Kidney tubule cell (primary cell): ENCODE results near the gene GAS2L2.

Experiments
- DNase-seq: peaks from one replicate; pipeline ENCODE4 v3.0.0-alpha.2; 2018; ENCODE audit warnings: low spot score

The GAS2L2 gene

DNA sequence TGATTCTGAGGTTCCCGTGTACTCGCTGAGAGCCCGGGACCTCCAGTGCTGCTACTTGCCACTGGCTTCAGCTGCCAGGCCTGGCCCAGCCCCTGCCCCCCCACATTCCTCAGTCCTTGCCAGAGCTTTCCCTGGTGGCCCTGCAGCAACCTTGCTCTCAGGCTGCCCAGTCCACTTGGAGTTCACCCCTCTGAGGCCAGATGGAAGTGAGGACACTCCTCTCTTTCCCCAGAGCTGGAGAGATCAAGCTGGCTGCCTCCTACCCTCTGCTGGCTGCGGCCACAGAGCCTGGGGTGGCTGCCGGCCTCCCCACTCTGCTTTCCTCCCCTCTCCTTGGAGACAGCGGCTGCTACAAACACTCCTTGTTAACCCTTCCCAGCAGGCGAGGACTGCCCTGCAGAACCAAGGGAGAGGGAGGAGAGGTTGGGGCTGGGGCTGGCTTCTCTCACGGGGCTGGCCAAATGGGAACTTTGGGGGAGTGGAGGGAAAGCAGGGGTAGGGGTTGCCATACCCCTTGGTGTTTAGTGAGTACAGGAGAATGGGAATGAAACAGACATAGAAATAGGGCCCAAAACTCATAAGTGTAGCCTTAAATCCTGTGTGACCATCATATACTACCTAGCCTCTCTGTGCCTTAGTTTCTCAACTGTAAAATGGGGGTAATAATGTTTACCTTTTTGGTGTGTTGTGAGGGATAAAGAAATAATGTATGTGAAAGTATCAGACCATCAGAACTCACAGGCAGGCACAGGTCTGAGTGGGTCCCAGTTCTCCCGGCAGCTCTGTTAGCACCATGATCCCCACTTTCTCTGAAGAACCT lies at the start of gene GAS2L2:
Gene GAS2L2 (minus strand): TSS at position 295 of the 820 bp plus-strand sequence. CDS start 389 bp downstream, outside the sequence.
- DNase-seq, result no peak

DNA sequence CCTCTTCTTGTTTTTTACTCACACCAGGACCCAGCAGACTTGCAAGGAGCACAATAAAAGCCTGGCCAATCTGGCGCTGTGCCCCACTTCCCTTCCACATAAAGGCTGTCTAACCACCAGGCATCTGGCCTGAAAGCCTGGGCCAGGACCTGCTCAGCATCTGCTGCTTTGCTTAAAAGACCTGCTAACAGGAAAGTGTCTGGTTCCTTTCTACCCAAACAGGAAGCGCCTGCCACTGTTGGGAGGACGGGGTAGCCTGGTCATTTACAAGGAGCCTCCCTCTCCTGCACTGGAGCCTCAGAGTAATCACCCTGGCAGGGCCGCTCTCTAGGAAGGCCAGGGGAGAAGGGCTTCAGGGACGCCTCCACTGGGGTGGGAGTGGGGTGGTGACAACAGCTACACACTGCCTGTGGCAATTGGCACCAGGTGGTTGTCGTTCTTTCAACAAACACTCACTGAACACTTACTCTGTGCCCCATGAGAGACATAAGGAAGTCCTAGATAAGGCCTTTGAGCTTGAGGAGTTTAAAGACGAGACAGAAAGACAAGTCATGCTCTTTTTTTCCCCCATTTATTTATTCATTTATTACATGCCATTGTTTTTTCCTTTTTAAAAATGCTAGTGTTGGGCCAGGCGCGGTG lies 48.7 kb upstream of the GAS2L2 start:
- no peak for DNase-seq

DNA sequence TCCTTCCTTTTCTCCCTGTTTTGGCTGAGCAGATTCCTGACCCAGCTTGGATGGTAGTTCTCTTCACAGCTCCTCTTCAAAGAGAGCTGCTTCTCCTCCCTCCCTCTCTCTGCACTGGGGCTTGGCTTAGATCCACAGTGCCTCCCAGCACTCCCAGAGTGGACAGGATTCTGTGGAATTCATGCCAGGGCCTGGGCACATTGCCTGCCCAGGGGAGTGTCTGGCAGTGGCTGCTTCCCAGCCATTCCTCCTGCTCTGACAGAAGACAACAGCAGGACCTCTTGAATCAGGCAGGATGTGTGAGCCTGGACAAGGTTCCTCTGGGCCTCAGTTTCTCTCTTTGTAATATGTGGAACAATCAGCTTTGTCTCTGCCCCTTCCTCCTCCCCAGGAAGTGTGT lies 46.9 kb upstream of the GAS2L2 start:
- peak; percentile 38 for DNase-seq

DNA sequence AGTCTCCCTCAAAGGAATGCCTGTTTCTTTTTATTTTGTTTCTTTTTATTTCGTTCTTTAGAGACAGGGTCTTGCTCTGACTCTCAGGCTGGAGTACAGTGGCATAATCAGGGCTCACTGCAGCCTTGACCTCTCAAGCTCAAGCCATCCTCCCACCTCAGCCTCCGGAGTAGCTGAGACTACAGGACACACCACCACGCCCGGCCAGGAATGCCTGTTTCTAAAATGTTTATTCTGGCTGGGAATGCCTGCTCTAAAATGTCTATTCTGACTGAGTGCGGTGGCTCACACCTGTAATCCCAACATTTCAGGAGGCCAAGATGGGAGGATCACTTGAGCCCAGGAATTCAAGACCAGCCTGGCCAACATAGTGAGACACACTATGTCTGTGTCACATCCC lies 44.9 kb upstream of the GAS2L2 start:
- no peak for DNase-seq

DNA sequence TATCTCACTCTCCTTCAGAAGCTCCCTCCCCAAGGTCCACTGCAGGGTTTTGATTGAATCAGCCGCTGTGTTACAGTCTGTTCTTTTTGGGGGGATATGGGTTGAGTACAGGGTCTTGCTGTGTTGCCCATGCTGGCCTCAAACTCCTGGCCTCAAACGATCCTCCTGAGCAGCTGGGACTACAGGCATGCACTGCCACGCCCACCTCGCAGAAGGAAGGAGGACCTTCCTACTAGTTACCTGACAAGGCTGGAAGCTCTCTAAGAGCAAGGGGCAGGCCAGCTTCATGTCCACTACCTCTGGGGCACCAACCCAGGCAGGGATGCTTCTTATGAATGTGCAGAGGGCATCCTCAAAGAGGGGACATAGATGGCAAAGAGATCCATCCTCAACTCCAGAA lies 44.3 kb upstream of the GAS2L2 start:
- no peak for DNase-seq

DNA sequence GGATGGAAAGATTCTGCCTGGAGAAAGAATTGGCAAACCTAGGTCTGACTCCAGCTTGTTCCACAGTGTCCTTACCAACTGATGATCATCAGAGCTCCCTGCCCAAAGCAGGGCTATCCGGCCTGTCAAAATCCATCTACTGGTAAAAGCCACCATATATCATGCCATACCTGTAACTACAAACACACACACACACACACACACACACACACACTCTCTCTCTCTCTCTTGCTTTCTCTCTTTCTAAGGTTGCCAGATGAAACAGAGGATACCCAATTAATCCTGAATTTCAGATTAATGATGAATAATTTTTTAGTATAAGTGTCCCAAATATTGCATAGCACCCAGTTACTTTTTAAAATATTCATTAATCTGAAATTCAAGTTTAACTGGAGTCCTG lies 43.9 kb upstream of the GAS2L2 start:
- no peak for DNase-seq

DNA sequence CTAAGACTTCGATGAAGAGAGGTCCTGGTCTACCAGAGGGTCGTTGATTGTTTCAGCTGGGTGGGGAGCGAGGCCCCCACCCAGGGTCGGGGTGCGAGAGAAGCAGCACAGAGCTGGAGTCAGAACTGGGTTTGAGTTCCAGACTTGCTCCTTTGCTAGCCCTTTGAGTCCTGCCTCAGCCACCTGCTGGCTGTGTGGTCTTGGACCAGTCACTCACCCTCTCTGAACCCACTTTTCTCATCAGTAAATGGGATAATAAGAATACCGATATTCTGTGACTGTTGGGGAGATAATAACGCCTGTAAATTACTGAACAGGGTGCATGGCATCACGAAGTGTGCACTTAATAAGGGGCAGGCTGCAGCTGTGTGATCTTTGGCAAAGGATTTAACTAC lies 42.8 kb upstream of the GAS2L2 start:
- DNase-seq, result no peak

DNA sequence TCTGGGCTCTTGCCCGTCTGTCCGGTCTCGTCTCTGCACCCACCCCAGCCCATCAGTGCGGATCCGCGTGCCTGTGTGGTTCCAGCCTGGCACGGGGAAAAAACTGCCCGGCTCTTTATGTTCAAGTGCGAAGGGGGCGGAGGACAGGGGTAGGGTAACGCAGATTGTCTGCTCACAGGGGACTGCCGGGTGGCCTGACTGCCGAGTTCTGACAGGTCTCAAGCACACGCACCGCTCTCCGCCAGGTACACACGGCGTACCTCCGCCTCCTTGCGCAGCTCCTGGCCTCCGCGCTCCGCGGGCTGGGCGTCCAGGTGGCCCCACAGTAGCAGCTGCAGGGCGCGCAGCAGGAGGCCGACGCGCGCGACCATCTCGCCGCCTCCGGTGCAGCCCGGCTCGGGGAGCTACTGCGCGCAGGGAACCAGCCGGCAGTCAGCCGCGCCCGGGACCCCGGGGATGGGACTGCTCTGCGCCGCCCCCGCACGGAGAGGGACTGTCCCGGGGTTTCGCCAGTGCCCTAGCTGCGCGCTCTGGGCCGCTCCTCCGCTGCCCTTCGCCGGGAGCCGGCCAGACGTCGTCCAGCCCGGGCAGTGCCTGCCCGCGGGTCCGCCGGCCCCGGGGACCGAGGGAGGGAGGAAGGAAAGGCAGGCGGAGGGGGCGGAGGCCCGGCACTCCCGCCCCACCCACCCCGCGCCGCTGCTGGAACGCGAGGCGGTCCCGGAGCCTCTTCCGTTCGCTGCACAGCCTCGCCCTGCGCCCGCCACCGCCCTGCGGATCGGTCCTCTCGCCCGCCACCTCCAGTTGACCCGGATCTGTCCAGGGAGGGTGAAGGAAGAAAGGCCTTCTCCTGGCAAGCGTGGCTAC lies 42.2 kb upstream of the GAS2L2 start, which contains the start of gene MMP28:
Gene MMP28 (minus strand): TSS at position 635 of the 864 bp plus-strand sequence. CDS start 264 bp downstream, at position 371.
- peak; percentile 35 for DNase-seq

DNA sequence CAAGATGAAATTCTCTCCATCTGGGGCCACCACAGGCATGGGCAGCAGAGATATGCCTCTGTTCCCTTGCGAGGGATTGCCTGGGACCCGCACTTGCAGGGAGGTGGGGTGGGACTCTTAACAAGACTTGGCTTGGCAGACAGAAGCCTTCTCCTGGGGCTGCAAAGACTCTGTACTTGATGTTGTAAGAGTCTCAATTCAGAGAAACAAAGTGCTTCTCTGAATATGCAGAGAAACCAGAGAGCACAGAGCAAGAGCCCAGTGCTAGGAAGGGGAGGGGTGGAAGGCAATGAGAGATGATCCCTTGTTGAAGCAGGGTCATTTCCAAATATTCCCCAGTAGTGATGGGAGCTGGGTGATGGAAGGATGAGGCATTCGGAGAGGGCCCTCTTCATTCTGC lies 40.2 kb upstream of the GAS2L2 start:
- DNase-seq, result no peak

DNA sequence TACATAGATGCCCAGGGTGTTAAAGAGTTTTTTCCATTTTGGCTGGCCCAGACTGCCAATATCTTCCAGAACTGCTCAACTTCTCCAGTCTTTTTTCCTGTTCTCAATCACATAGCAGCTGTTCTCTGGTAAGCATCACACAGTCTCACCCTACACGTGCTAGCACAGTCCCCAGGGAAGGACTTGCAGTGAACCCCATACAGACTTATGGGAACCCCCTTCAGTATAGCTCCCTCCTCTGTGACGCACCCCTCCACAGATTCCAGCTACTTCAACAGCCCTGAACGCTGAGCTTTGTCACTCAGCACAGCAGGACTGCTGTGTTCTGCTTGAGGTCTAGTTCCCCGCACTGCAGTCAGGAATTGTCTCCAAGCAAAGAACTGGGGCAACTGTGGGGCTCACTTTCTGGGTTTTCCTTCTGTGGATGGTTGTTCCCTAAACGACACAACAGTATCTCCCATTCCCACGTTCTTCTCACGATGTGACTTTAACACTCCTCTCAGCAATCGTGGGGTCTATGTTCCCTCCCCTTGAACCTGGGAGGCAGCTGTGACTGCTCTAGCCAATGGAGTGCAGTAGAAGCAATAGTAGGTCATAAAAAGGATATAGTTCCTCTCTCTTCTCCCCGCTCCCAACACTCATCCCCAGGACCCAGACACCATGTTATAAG lies 38.8 kb upstream of the GAS2L2 start:
- DNase-seq, result no peak

DNA sequence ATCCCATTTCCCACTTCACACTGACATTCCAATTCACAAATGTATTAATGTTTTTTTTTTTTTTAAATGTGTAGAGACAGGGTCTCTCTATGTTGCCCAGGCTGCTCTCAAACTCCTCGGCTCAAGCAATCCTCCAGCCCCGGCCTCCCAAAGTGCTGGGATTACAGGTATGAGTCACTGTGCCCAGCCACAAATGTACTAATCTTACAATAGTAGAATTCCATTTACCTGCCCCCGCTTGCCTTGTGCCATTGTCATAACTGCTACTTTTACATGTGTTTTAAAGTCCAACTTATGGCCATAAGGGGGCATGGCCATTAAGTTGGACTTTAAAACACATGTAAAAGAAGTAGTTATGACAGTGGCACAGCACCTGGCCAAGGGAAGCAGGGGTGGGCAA lies 37.8 kb upstream of the GAS2L2 start:
- DNase-seq, result no peak

DNA sequence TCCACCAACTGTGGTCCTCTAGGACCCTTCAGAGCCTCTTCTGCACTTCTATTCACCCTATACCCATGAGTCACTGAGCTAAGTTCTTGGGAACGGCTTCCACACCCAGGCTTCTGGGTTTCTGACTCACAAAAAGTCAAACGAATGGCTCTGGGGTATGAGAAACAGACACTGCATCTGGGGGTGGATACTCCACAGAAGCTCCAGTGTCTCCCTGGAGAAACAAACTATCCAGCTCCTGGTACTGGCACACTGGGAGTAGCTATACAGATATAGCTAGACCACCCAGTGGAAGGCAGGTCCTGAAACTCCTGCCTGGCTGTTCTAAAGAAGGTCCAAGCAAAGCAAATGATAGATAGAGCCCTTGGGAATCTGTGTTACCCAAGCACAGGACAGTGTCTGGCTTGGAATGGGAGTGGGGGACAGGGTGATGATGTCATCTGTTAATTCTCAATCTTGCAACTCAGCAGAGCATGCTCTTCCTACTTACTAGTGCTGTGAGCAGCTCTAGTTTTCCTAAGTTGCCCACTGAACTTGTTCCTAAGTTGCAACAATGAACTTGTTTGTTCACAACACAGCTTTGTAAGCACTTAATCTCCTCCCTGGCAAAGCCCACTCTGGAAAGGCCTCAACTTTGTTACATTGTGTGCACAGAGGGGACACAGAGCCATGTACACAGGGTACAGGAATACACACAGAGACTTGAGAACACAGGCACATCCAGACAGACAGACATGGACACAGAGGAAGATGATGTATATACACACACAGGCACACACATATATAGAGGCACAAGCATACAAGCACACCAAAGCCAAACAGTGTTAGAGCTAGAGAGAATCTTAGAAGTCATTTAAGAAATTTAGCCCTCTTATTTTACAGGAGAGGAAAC lies 35.7 kb upstream of the GAS2L2 start:
- DNase-seq, result peak; percentile 86

DNA sequence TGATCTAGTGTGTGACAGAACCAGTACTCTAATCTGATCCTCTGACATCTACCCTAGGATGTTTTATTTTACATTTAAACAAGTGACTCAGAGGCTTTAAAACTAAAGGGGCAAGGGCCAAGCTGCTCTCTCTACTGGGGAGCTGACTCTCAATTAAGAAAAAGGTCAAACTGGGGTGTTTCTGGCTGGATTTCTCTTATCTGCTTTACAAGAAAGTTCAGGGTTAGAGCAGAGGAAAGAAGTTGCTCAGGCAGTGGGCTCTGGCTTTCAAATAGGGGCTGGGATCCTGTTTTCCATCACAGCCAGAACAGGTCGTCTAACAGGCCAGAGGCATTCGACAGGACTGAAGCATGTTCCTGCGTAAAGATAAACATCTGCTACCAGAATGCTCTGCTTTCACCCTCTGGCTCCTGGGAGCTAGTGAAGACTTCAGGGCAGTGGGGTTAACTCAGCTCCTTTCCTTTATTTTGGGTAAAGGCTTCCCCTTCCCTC lies 33.9 kb upstream of the GAS2L2 start:
- DNase-seq, result no peak

DNA sequence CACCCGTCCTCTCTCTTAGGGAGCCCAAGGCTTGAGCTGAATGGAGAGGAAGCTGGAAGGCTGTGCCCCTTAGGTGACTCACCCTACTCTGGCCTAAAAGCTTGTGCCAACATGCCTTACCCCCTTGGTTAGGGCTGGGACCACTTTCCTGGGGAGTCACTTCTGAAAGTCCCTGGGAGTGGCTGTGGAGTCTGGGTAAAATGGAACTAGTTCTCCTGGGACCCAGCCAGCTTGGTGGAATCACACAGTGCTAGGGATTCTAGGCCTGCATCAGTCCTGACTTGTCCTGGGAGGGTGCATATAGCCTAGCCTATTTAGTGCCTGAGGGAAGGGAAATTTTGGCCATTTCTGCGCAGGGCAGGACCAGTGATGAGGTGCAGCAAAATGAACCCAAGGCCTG lies 31.9 kb upstream of the GAS2L2 start:
- no peak for DNase-seq

DNA sequence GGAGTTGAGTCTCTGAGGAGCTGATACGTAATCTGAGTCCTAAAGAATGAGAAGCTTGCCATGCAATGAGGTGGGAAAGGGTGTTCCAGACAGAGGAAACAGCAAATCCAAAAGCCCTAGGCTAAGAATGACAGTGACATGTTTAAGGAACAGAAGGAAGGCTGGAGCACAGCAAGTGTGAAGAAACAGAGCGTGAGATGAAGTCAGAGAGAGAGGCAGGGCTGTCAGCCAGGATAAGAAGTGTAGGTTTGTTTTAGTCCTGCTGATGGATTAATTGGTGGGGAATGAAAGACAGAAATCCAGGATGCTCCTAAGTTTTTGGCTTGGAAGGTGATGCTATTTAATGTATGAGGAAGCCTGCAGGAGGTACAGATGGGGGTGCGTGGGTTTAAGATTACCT lies 27.9 kb upstream of the GAS2L2 start:
- DNase-seq, result no peak

DNA sequence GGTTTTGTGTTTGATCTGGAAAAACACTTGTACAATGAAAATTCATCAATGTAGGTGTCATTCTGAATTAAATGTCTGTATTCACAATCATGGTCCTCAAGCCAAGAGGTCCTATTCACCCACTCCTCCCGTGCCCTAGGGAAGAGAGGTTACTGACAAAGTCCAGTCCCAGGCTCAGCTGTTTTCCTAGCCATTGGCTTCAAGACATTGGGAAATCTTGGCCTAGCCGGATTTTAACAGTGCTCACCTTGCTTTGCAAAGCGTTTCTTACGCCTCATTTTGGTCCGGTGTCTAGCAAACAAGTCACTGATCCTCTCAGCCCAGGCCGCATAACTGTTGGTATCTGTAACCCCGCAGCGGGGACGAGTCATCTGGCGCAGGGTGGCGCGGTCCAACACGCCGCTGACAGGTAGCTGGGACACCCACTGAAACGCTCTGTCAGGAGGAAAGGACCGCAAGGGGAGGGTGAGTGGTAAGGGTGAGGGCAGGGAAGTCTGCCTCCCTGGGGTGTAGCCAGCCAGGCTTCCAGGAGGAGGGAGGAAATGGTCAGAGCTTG lies 25.7 kb upstream of the GAS2L2 start:
- no peak for DNase-seq

DNA sequence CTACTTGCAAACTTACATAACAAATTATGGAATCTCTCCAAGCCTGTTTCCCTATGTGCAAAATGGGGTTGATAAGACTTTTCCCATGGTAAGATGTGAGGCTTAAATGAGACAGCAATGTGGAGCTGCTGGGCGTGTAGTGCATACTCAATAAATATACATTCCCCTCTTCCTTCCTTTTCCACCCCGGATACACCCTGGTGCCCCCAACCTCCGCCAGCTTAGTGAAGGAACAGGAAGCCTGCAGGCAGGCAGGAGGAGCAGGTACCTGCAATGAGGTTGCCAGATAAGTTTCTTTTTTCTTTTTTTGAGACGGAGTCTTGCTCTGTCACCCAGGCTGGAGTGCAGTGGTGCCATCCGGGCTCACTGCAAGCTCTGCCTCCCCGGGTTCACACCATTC lies 22.5 kb upstream of the GAS2L2 start:
- DNase-seq, result no peak

DNA sequence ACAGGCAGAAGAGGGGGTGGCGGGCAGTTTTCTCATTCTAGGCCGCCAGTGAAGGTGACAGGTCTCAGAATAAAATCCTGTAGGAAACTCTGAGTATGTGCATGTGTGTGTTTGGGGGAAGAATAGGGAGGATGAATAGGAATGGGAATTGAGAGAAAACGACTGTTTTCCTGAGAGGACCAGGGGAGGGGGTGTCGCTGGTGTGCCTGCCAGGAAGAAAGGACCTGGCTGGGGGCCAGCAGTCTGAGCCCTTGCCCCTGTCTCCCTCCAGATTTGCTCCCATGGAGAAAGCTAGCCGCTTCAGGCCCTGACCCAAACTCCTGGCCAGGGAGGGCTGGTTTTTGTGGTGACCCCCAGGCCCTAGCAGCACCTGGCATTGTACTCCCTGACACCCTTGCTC lies 22.0 kb upstream of the GAS2L2 start:
- no peak for DNase-seq

DNA sequence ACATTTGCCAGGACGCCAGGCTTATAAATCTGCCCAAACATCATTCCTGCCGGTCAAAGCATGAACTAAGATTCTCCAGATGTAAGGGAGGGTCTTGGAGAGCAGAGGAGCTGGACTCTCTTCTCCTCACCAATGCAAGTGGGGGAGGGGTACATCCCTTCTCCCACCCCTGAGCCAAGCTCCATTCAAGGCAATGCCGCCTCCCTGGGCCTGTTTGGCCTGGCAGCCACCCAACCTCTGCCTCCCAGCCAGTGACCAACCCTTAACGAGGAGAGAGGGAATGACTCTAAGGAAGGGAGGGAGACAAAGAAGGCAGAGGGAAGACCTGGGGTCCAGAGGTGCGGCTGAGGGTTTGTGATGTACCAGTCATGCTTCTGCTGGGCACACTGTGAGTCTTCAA lies 21.5 kb upstream of the GAS2L2 start:
- DNase-seq, result no peak

DNA sequence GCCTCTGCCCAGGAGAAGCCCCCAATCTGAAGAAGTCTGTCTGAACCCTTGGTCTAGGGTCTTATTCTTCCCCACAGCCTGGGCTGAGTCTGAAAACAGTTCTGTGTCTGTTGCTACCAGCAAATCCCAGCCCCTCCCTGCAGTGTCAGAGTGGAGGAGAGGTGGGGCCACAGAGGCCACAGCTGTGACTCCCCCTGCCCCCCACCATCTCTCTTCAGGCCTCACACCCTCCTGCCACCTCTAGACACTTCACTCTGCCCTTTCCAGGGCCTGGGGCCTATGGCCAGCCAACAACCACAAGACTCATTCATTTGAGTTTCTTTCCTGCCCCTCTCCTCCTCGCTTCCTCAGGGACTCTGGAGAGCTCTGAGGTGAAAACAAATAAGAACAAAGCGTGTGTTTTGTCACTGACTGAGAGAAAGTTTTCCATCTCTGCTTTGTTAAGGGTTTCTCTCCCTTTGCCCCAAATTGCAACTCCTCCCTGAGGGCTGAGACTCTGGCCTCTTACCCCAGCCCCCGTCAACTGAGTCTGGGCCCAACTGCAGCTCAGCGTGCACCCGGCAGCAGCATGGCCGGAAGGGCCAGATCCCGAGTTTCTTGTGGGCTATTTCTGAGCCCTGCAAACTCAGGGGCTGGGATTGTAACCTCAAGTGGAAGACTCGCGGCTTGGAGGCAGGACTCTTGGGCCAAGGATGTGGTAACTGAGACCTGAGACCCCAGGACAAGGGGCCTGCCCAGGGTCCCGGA lies 20.8 kb upstream of the GAS2L2 start:
- no peak for DNase-seq
